PC-3 (cell line): ENCODE measurements around the gene UBE4B. TPM values are rescaled to one million over a fixed set of nuclear protein-coding genes. Genes with fewer than 3 reads are reported as not detected.

ENCODE experiments used
- ATAC-seq: fragments of 200-7000 bp; cut with Tn5 transposase; 2 replicates; pipeline ENCODE4 v1.9.1; 2020; ENCODE audit warnings: mild to moderate bottlenecking, moderate library complexity
- BruUV-seq: library from RNA; stranded (reverse); fragments of 400-500 nt; replicated peaks from 2 replicates; lab custom pipeline; 2021; lab: Mats Ljungman, UMichigan
- CTCF ChIA-PET: fragments of 300-600 bp; sonication (Branson Sonifier 250); formaldehyde crosslinking; loops from one replicate; lab custom pipeline; 2022; ENCODE audit warnings: antibody characterized with exemption; lab: Charles Lee
- POLR2A ChIA-PET: fragments of 300-600 bp; sonication (Branson Sonifier 250); formaldehyde crosslinking; loops from one replicate; lab custom pipeline; 2022; ENCODE audit warnings: antibody characterized with exemption; ENCODE audit not compliant: unreplicated experiment; lab: Charles Lee
- DNase-seq: peaks from one replicate; pipeline ENCODE4 v3.0.0-alpha.2; 2015
- H2AFZ ChIP-seq: fragments of 300-600 bp; sonication (generic); 2 replicates; pipeline ENCODE4 v1.6.0; 2016; ENCODE audit warnings: antibody characterized with exemption, low read length
- H3F3A ChIP-seq: fragments of 300-600 bp; sonication (generic); one replicate; pipeline ENCODE4 v1.6.0; 2017; ENCODE audit warnings: antibody characterized with exemption, low read length, control low read depth, mild to moderate bottlenecking; ENCODE audit not compliant: unreplicated experiment
- H3K27ac ChIP-seq: fragments of 300-600 bp; sonication (generic); 2 replicates; pipeline ENCODE4 v1.5.1; 2016; ENCODE audit warnings: mild to moderate bottlenecking, low read length
- H3K27me3 ChIP-seq: fragments of 300-600 bp; sonication (generic); 2 replicates; pipeline ENCODE4 v1.6.1; 2016; ENCODE audit warnings: low read length, mixed read lengths
- H3K36me3 ChIP-seq: fragments of 300-600 bp; sonication (generic); 2 replicates; pipeline ENCODE4 v1.6.1; 2016; ENCODE audit warnings: low read depth, mixed run types, low read length, mixed read lengths
- H3K4me1 ChIP-seq: fragments of 300-600 bp; sonication (generic); 2 replicates; pipeline ENCODE4 v1.5.1; 2016; ENCODE audit warnings: low read length; ENCODE audit not compliant: insufficient read depth
- H3K4me2 ChIP-seq: fragments of 300-600 bp; sonication (generic); 2 replicates; pipeline ENCODE4 v1.6.0; 2016; ENCODE audit warnings: low read length
- H3K4me3 ChIP-seq: fragments of 300-600 bp; sonication (generic); 2 replicates; pipeline ENCODE4 v1.5.1; 2016; ENCODE audit warnings: mild to moderate bottlenecking, low read length, mixed read lengths
- H3K79me2 ChIP-seq: fragments of 300-600 bp; sonication (generic); 2 replicates; pipeline ENCODE4 v1.6.1; 2017; ENCODE audit warnings: low read length, mixed read lengths
- H3K9ac ChIP-seq: fragments of 300-600 bp; sonication (generic); 2 replicates; pipeline ENCODE4 v1.6.0; 2016; ENCODE audit warnings: mild to moderate bottlenecking, low read length
- H3K9me2 ChIP-seq: fragments of 300-600 bp; sonication (generic); replicated peaks from 2 replicates; pipeline ENCODE4 v1.6.1; 2016; ENCODE audit warnings: mixed run types, low read length, mixed read lengths
- H3K9me3 ChIP-seq: fragments of 300-600 bp; sonication (generic); 2 replicates; pipeline ENCODE4 v1.6.1; 2016; ENCODE audit warnings: low read length, mixed read lengths
- H4K20me1 ChIP-seq: fragments of 300-600 bp; sonication (generic); 2 replicates; pipeline ENCODE4 v1.6.1; 2016; ENCODE audit warnings: low read length, mixed read lengths
- EZH2 ChIP-seq: fragments of 300-600 bp; sonication (generic); IDR thresholded peaks from one replicate; pipeline ENCODE4 v1.6.1; 2017; ENCODE audit warnings: antibody characterized with exemption, mild to moderate bottlenecking, low read length; ENCODE audit not compliant: unreplicated experiment
- EZH2phosphoT487 ChIP-seq: fragments of 300-600 bp; sonication (generic); IDR thresholded peaks from 2 replicates; pipeline ENCODE4 v1.6.1; 2018; ENCODE audit warnings: mild to moderate bottlenecking, antibody characterized with exemption, low read length, borderline replicate concordance
- intact Hi-C: fragments of 100-400 bp; cut with micrococcal nuclease; formaldehyde crosslinking; loops from 2 replicates; pipeline ENCODE4 v1.9.0; 2023
- total RNA-seq: library from RNA; depleted of rRNA; stranded (reverse); fragments of >200 nt; gene quantifications from 2 replicates; pipeline ENCODE4 v1.2.3, GENCODE V29; 2014
- TF ChIP-seq, protein P1 (sequence below): fragments of 300-600 bp; sonication (generic); conservative IDR thresholded peaks from 2 replicates; pipeline ENCODE4 v1.5.1; 2017; ENCODE audit warnings: antibody characterized with exemption, low read depth, mild to moderate bottlenecking, low read length

Gene UBE4B
- total RNA-seq, 1 experiment from 2014 or later = 37.9 TPM

DNA sequence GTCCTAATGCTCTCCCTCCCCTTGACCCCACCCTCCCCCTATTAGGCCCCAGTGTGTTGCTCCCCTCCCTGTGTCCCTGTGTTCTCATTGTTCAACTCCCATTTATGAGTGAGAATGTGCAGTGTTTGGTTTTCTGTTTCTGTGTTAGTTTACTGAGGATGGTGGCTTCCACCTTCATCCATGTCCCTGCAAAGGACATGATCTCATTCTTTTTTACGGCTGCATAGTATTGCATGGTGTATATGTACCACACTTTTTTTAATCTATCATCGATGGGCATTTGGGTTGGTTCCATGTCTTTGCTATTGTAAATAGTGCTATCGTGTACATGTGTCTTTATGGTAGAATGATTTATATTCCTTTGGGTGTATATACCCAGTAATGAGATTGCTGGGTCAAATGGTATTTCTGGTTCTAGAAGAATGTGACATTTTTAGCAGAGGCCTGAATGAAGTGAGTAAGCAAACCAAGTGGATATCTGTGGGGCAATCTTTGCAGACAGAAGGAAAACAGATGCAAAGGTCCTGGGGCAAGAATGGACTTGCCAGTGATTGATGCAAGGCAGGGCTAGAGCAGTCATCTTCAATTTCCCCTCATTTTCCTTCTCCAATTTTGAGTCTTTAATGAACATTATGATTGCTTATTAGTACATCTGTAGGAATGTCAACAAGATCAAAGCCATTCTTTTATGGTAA is 50.2 kb downstream of the UBE4B start:
- H3K27ac ChIP-seq = no peak overlapping the region
- H4K20me1 ChIP-seq = no peaks in the 10 kb centered on the region
- TF ChIP-seq EZH2 (no peak), EZH2phosphoT487 (no peak)
- CTCF ChIA-PET = no interaction called here
- ATAC-seq (no peak), DNase-seq (no peak)
- H3K4me1 ChIP-seq = no peaks in the 10 kb centered on the region
- intact Hi-C loops = no loop called here
- H3K9ac ChIP-seq = no peak overlapping the region
- no peak overlapping the region for H3K4me2 ChIP-seq
- H3K36me3 ChIP-seq = peaks cover 4% of the 10 kb centered on the region; the same call in 1 of the 2 replicates
- H3K9me2 ChIP-seq = no peaks in the 10 kb centered on the region
- no peak overlapping the region for H3K4me3 ChIP-seq
- no peaks in the 10 kb centered on the region for H3K9me3 ChIP-seq
- 0 out of 2 replicates have a peak, but pooled peaks cover 4% of the 10 kb centered on the region for H3K79me2 ChIP-seq
- BruUV-seq = no TSS peak
- no peaks in the 10 kb centered on the region for H3K27me3 ChIP-seq
- no peaks in the 10 kb centered on the region for H3F3A ChIP-seq
- POLR2A ChIA-PET = no interaction called here
- H2AFZ ChIP-seq = no peak overlapping the region

DNA sequence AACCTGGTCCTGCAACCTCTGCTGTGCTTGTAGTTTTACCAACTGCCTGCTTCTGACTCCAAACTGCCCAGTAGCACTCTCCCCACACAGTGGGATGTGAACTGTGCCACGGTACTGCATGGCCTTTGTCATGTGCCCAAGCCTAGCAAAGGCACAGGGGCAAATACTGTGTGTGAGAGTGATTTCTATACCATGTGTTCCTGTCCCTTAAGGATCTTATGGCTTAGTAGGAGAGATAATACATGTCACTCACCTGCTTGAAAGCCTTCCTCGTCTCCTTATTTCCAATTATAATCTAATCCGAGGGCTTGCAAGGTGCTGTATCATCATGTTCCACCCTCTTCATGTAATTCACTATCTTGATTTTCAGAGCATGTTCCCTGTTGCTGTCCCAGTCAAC is 51.3 kb downstream of the UBE4B start:
- Histone ChIP-seq H3K27ac (no peak overlapping the region), H3K79me2 (no peaks in the 10 kb centered on the region), H3K36me3 (peaks cover 4% of the 10 kb centered on the region; the same call in 1 of the 2 replicates), H3K9me3 (no peaks in the 10 kb centered on the region), H3K4me1 (no peaks in the 10 kb centered on the region), H3K4me3 (no peak overlapping the region), H3K9me2 (no peaks in the 10 kb centered on the region), H3K9ac (no peak overlapping the region), H2AFZ (no peak overlapping the region), H3K27me3 (no peaks in the 10 kb centered on the region), H3F3A (no peaks in the 10 kb centered on the region), H3K4me2 (no peak overlapping the region), H4K20me1 (no peaks in the 10 kb centered on the region)
- no peak for TF ChIP-seq EZH2
- no TSS peak for BruUV-seq
- no peak for ATAC-seq
- CTCF ChIA-PET = no interaction called here
- DNase-seq = no peak
- POLR2A ChIA-PET = no interaction called here
- intact Hi-C loops = no loop called here

DNA sequence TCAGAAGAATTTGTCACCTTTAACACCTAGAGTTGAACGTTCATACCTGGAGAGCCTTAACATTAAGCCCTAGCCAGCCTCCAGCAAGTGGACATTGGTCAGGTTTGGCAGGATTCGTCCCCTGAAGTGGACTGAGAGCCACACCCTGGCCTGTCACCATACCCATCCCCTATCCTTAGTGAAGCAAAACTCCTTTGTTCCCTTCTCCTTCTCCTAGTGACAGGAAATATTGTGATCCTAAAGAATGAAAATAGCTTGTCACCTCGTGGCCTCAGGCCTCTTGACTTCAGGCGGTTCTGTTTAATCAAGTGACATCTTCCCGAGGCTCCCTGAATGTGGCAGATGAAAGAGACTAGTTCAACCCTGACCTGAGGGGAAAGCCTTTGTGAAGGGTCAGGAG is 52.3 kb downstream of the UBE4B start:
- Histone ChIP-seq H3K9me2 (no peaks in the 10 kb centered on the region), H3K4me3 (no peak overlapping the region), H3K4me1 (no peaks in the 10 kb centered on the region), H4K20me1 (no peaks in the 10 kb centered on the region), H3K9ac (no peak overlapping the region), H3F3A (no peaks in the 10 kb centered on the region), H3K79me2 (no peaks in the 10 kb centered on the region), H3K4me2 (no peak overlapping the region), H3K27me3 (no peaks in the 10 kb centered on the region), H3K27ac (no peak overlapping the region), H3K9me3 (no peaks in the 10 kb centered on the region), H3K36me3 (peaks cover 4% of the 10 kb centered on the region; the same call in 1 of the 2 replicates), H2AFZ (no peak overlapping the region)
- BruUV-seq = no TSS peak
- ATAC-seq = no peak
- ChIA-PET CTCF (no interaction called here), POLR2A (no interaction called here)
- intact Hi-C loops = no loop called here
- TF ChIP-seq, protein P1, sequence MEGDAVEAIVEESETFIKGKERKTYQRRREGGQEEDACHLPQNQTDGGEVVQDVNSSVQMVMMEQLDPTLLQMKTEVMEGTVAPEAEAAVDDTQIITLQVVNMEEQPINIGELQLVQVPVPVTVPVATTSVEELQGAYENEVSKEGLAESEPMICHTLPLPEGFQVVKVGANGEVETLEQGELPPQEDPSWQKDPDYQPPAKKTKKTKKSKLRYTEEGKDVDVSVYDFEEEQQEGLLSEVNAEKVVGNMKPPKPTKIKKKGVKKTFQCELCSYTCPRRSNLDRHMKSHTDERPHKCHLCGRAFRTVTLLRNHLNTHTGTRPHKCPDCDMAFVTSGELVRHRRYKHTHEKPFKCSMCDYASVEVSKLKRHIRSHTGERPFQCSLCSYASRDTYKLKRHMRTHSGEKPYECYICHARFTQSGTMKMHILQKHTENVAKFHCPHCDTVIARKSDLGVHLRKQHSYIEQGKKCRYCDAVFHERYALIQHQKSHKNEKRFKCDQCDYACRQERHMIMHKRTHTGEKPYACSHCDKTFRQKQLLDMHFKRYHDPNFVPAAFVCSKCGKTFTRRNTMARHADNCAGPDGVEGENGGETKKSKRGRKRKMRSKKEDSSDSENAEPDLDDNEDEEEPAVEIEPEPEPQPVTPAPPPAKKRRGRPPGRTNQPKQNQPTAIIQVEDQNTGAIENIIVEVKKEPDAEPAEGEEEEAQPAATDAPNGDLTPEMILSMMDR = no peak
- TF ChIP-seq EZH2 = no peak
- no peak for TF ChIP-seq EZH2phosphoT487
- DNase-seq = no peak
